Coronary artery (tissue), 2 donors: ENCODE data around the gene KCNF1.

Experiments
- DNase-seq: peaks from one replicate; pipeline ENCODE4 v3.0.0-alpha.2; 2017; ENCODE audit warnings: low spot score
- H3K27ac ChIP-seq, 2 donors: fragments of 200-600 bp; sonication (generic); one replicate each; pipeline ENCODE4 v1.5.1; 2016 to 2019
- H3K4me3 ChIP-seq: fragments of 200-600 bp; sonication (generic); 2 replicates; pipeline ENCODE4 v1.5.1; 2016; ENCODE audit warnings: mild to moderate bottlenecking, moderate library complexity
- CTCF ChIP-seq: fragments of 200-600 bp; sonication (generic); IDR thresholded peaks from one replicate; pipeline ENCODE4 v1.5.1; 2019; ENCODE audit warnings: antibody characterized with exemption

The KCNF1 gene

GRCh38 chr2:10865841-10866240 lies 45.9 kb upstream of the KCNF1 start:
- H3K27ac ChIP-seq, result no peak overlapping the region
- no peak overlapping the region for H3K4me3 ChIP-seq
- DNase-seq, result no peak
- no peak for TF ChIP-seq CTCF

GRCh38 chr2:10867692-10868420 lies 43.9 kb upstream of the KCNF1 start:
- no peak for TF ChIP-seq CTCF
- DNase-seq, result no peak
- H3K4me3 ChIP-seq, result no peak overlapping the region
- no peak overlapping the region for H3K27ac ChIP-seq

GRCh38 chr2:10868465-10869314 lies 43.0 kb upstream of the KCNF1 start:
- Histone ChIP-seq H3K4me3 (no peak overlapping the region), H3K27ac (no peak overlapping the region)
- no peak for TF ChIP-seq CTCF
- no peak for DNase-seq

GRCh38 chr2:10871978-10872377 lies 39.8 kb upstream of the KCNF1 start:
- no peak for DNase-seq
- TF ChIP-seq CTCF, result no peak
- Histone ChIP-seq H3K4me3 (no peak overlapping the region), H3K27ac (no peak overlapping the region)

- DNase-seq, result no peak
- Histone ChIP-seq H3K4me3 (no peak overlapping the region), H3K27ac (no peak overlapping the region)
- TF ChIP-seq CTCF, result no peak
These were observed 38.6 kb upstream of the KCNF1 start for GRCh38 chr2:10873171-10873570.

- H3K27ac ChIP-seq, result no peak overlapping the region
- no peak for DNase-seq
- TF ChIP-seq CTCF, result no peak
- no peak overlapping the region for H3K4me3 ChIP-seq
These were observed 37.8 kb upstream of the KCNF1 start for GRCh38 chr2:10873790-10874437.
